ENCODE measurements around the gene PLAAT5.
A peak's percentile ranks its signal among the peaks of the same experiment; 100 is the strongest.
"Not testable (repeated sequence)": the region's sequence is repeated elsewhere in the genome, so short reads cannot be mapped to it uniquely, and the experiment has no call there.

Gene PLAAT5

GRCh38 chr11:63490551-63491239 lies at the start of gene PLAAT5:
Gene PLAAT5, minus strand, starts transcription at chr11:63491167. Its CDS starts 133 bp downstream, at chr11:63491034.
- H3K9ac ChIP-seq (ENCODE audit: low read length), result peak within 1 kb of the TSS; percentile 62
- H3K9me3 ChIP-seq (ENCODE audit: low read length), result no peaks in the 10 kb centered on the region
- peaks cover 33% of the 10 kb centered on the region for H3K4me1 ChIP-seq (ENCODE audit: insufficient read depth, low read length)
- peak within 1 kb of the TSS; percentile 54 to 75 for H3K4me3 ChIP-seq (ENCODE audit: low read depth in 1 of 2, low read length in 2 of 2)
- H3K27me3 ChIP-seq (ENCODE audit: control insufficient read depth in 1 of 2, insufficient read depth in 2 of 2, low read length in 2 of 2), result no peaks in the 10 kb centered on the region
- H3K36me3 ChIP-seq (ENCODE audit: insufficient read depth, low read length), result no peaks in the 10 kb centered on the region
- peak within 1 kb of the TSS; percentile 89 for H3K27ac ChIP-seq (ENCODE audit: low read depth, low read length)

- H3K4me1 ChIP-seq (ENCODE audit: insufficient read depth, low read length), result peaks cover 28% of the 10 kb centered on the region
- peak overlapping the region; percentile 94 for H3K27ac ChIP-seq (ENCODE audit: low read depth, low read length)
- H3K4me3 ChIP-seq (ENCODE audit: low read depth in 1 of 2, low read length in 2 of 2), result peak overlapping the region; percentile 64 to 81
- peak overlapping the region; percentile 74 for H3K9ac ChIP-seq (ENCODE audit: low read length)
- H3K27me3 ChIP-seq (ENCODE audit: control insufficient read depth in 1 of 2, insufficient read depth in 2 of 2, low read length in 2 of 2), result no peaks in the 10 kb centered on the region
- peaks cover 7% of the 10 kb centered on the region for H3K36me3 ChIP-seq (ENCODE audit: insufficient read depth, low read length)
- H3K9me3 ChIP-seq (ENCODE audit: low read length), result no peaks in the 10 kb centered on the region
Observed at GRCh38 chr11:63537293-63538101, 46.5 kb upstream of the PLAAT5 start.

DNA sequence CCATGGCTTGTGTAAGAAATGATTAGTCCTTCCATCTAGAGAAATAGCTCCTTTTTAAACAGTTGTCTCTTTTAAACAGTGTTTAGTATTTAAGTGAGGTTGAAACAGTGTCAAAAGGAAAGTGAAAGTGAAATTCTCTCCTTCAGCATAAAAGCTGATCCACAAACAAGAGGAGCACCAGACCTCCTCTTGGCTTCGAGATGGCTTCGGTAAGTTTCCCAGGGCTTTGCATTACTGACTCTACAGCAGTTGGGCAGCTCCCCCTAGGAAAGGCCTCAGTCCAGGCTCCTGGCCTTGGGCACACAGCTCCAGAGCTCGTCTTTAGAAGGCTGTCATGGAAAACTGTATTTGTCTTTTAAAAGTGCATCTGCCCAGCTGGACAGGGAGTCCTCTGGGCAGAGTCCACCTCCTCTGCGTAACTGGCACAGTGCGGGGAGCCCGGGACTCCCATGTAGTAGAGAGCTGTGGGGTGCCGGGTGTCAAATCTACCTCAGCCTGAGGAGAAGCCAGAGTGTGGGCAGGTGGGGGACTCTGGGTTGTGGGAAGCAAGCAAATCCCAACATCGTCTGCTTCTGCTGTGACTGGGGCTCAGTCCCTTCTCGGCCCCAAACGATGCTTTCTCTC lies 45.8 kb upstream of the PLAAT5 start, which contains the start of gene PLAAT4:
TSS of gene PLAAT4 (plus strand) at position 140 of the 624 bp plus-strand sequence. CDS start at position 201, 61 bp downstream.
- H3K9me3 ChIP-seq (ENCODE audit: low read length), result no peaks in the 10 kb centered on the region
- no peaks in the 10 kb centered on the region for H3K27me3 ChIP-seq (ENCODE audit: control insufficient read depth in 1 of 2, insufficient read depth in 2 of 2, low read length in 2 of 2)
- peak within 1 kb of the TSS; percentile 64 to 81 for H3K4me3 ChIP-seq (ENCODE audit: low read depth in 1 of 2, low read length in 2 of 2)
- H3K27ac ChIP-seq (ENCODE audit: low read depth, low read length), result peak within 1 kb of the TSS; percentile 94
- H3K36me3 ChIP-seq (ENCODE audit: insufficient read depth, low read length), result peaks cover 7% of the 10 kb centered on the region
- H3K4me1 ChIP-seq (ENCODE audit: insufficient read depth, low read length), result peaks cover 28% of the 10 kb centered on the region
- H3K9ac ChIP-seq (ENCODE audit: low read length), result peak within 1 kb of the TSS; percentile 74

GRCh38 chr11:63535734-63536133 lies 44.8 kb upstream of the PLAAT5 start:
- H3K27ac ChIP-seq (ENCODE audit: low read depth, low read length), result peak overlapping the region; percentile 94
- H3K4me1 ChIP-seq (ENCODE audit: insufficient read depth, low read length), result peaks cover 28% of the 10 kb centered on the region
- H3K36me3 ChIP-seq (ENCODE audit: insufficient read depth, low read length), result peaks cover 7% of the 10 kb centered on the region
- no peaks in the 10 kb centered on the region for H3K27me3 ChIP-seq (ENCODE audit: control insufficient read depth in 1 of 2, insufficient read depth in 2 of 2, low read length in 2 of 2)
- peak overlapping the region in 1 of 2 donors; percentile 12 for H3K4me3 ChIP-seq (ENCODE audit: low read depth in 1 of 2, low read length in 2 of 2)
- H3K9me3 ChIP-seq (ENCODE audit: low read length), result no peaks in the 10 kb centered on the region
- no peak overlapping the region for H3K9ac ChIP-seq (ENCODE audit: low read length)

- H3K36me3 ChIP-seq (ENCODE audit: insufficient read depth, low read length), result peaks cover 2% of the 10 kb centered on the region
- H3K4me1 ChIP-seq (ENCODE audit: insufficient read depth, low read length), result peaks cover 28% of the 10 kb centered on the region
- no peak overlapping the region for H3K9ac ChIP-seq (ENCODE audit: low read length)
- no peaks in the 10 kb centered on the region for H3K27me3 ChIP-seq (ENCODE audit: control insufficient read depth in 1 of 2, insufficient read depth in 2 of 2, low read length in 2 of 2)
- no peak overlapping the region for H3K27ac ChIP-seq (ENCODE audit: low read depth, low read length)
- no peak overlapping the region for H3K4me3 ChIP-seq (ENCODE audit: low read depth in 1 of 2, low read length in 2 of 2)
- no peaks in the 10 kb centered on the region for H3K9me3 ChIP-seq (ENCODE audit: low read length)
Observed at GRCh38 chr11:63534895-63535461, 44.0 kb upstream of the PLAAT5 start.

DNA sequence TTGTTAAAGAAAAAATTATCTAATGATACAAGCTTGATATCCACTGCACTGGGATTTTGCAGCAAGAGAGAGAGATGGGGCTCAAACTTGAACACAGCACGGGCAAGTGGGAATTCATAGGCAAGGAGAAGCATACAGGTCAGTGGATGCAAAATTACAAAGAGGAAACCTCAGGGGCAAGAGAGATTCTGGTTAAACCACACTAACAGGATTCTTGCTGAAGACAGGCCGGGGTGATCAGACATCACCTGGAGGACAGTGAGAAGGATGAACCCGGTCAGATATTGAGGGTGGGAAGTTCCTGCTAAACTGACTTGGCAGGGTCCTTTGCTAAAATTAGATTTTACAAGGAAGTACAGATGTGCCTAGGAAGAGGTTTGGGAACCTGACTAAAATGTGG lies 43.1 kb upstream of the PLAAT5 start:
- Histone ChIP-seq H3K27me3 (ENCODE audit: control insufficient read depth in 1 of 2, insufficient read depth in 2 of 2, low read length in 2 of 2) (no peaks in the 10 kb centered on the region), H3K9ac (ENCODE audit: low read length) (no peak overlapping the region), H3K4me3 (ENCODE audit: low read depth in 1 of 2, low read length in 2 of 2) (no peak overlapping the region), H3K27ac (ENCODE audit: low read depth, low read length) (no peak overlapping the region), H3K9me3 (ENCODE audit: low read length) (no peaks in the 10 kb centered on the region), H3K4me1 (ENCODE audit: insufficient read depth, low read length) (peaks cover 26% of the 10 kb centered on the region), H3K36me3 (ENCODE audit: insufficient read depth, low read length) (no peaks in the 10 kb centered on the region)

DNA sequence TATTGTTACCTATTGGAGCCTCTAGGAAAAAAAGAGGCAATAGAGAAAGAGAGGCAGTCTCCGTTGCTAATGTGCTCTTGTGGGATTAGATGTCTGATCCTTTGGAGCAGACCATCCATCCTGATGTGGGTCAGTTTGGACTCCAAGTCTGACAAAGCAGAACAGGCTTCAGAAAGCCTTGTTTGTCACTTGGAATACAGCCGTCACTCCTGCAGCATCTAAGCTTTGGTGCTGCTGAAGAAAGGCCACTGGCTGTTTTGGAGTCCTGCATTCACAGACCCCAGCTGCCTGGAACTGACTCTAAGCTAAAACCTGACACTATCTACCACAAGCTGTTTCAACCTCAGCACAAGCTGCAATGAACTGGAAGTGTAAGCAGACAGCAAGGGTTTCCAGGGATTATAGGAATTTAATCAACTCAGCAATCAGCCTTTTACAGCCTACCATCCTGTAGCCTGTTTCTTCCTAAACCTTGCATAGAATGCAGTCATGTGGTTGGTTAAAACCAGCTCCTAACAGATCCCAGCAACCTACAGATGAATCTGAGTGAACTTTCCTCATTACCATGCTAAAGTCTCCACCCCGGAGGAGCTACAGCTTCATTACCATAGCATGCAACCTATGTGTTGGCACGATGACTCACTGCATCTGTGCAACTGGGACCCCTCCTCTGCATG lies 42.0 kb upstream of the PLAAT5 start:
- no peak overlapping the region for H3K27ac ChIP-seq (ENCODE audit: low read depth, low read length)
- H3K4me3 ChIP-seq (ENCODE audit: low read depth in 1 of 2, low read length in 2 of 2), result no peak overlapping the region
- H3K27me3 ChIP-seq (ENCODE audit: control insufficient read depth in 1 of 2, insufficient read depth in 2 of 2, low read length in 2 of 2), result no peaks in the 10 kb centered on the region
- no peaks in the 10 kb centered on the region for H3K9me3 ChIP-seq (ENCODE audit: low read length)
- H3K36me3 ChIP-seq (ENCODE audit: insufficient read depth, low read length), result no peaks in the 10 kb centered on the region
- H3K4me1 ChIP-seq (ENCODE audit: insufficient read depth, low read length), result peaks cover 15% of the 10 kb centered on the region
- no peak overlapping the region for H3K9ac ChIP-seq (ENCODE audit: low read length)

- no peak overlapping the region for H3K9ac ChIP-seq (ENCODE audit: low read length)
- H3K27ac ChIP-seq (ENCODE audit: low read depth, low read length), result no peak overlapping the region
- H3K9me3 ChIP-seq (ENCODE audit: low read length), result no peaks in the 10 kb centered on the region
- no peaks in the 10 kb centered on the region for H3K27me3 ChIP-seq (ENCODE audit: control insufficient read depth in 1 of 2, insufficient read depth in 2 of 2, low read length in 2 of 2)
- no peak overlapping the region for H3K4me3 ChIP-seq (ENCODE audit: low read depth in 1 of 2, low read length in 2 of 2)
- no peaks in the 10 kb centered on the region for H3K36me3 ChIP-seq (ENCODE audit: insufficient read depth, low read length)
- H3K4me1 ChIP-seq (ENCODE audit: insufficient read depth, low read length), result peaks cover 9% of the 10 kb centered on the region
Observed at GRCh38 chr11:63532117-63532516, 41.1 kb upstream of the PLAAT5 start.

DNA sequence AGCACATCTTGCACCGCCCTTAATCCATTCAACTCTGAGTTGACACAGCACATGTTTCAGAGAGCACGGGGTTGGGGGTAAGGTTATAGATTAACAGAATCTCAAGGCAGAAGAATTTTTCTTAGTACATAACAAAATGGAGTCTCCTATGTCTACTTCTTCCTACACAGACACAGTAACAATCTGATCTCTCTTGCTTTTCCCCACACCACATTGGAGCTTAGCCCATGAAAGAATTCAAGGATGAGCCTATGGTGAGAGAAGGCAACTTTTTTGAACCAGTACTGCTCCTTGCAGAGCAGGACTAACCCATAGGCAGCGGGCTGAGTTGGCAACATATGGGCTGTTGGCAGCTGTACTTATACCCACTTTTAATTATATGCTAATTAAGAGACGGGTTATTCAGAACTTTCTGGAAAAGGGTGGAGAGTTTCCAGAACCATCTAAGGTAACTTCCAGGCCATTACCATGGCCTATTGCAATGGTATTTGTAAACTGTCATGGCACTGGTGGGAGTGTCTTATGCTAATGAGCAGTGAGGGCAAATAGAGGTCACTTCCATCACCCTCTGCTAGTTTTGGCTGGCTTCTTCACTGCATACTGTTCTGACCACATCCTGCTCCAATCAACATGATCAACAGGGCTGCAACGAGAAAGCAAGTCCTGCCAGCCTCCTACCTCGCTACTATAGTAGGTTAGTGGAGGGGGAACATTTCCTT lies 40.3 kb upstream of the PLAAT5 start:
- not testable (repeated sequence) for H3K4me1 ChIP-seq (ENCODE audit: insufficient read depth, low read length); H3K27ac ChIP-seq (ENCODE audit: low read depth, low read length); H3K9ac ChIP-seq (ENCODE audit: low read length); H3K27me3 ChIP-seq (ENCODE audit: control insufficient read depth in 1 of 2, insufficient read depth in 2 of 2, low read length in 2 of 2); H3K4me3 ChIP-seq (ENCODE audit: low read depth in 1 of 2, low read length in 2 of 2); H3K36me3 ChIP-seq (ENCODE audit: insufficient read depth, low read length); H3K9me3 ChIP-seq (ENCODE audit: low read length)

DNA sequence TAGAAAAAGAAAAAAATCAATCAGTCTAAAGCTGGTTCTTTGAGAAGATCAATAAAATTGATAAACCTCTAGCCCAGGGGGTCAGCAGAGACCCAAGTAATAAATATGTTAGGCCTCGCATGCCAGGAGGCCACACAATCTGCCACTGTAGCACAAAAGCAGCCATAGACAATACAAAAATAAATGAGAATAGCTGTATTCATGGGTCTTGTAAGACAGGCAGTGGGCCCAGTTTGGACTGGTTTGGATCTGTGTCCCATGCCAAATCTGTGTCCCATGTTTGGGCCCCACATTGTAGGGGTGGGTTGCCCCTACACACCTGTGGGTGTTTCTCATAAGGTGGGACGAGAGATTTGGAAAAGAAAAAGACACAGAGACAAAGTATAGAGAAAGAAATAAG lies 39.1 kb upstream of the PLAAT5 start:
- Histone ChIP-seq H3K36me3 (ENCODE audit: insufficient read depth, low read length) (no peaks in the 10 kb centered on the region), H3K4me3 (ENCODE audit: low read depth in 1 of 2, low read length in 2 of 2) (no peak overlapping the region), H3K9me3 (ENCODE audit: low read length) (no peaks in the 10 kb centered on the region), H3K27me3 (ENCODE audit: control insufficient read depth in 1 of 2, insufficient read depth in 2 of 2, low read length in 2 of 2) (no peaks in the 10 kb centered on the region), H3K4me1 (ENCODE audit: insufficient read depth, low read length) (no peaks in the 10 kb centered on the region), H3K9ac (ENCODE audit: low read length) (no peak overlapping the region), H3K27ac (ENCODE audit: low read depth, low read length) (no peak overlapping the region)

All from muscle layer of colon (tissue), 2 donors.